ENCODE data around the gene IBTK. TPM values are rescaled to one million over a fixed set of nuclear protein-coding genes. Genes with fewer than 3 reads are reported as not detected.

Gene IBTK
- total and polyA plus RNA-seq, 2 of the 4 experiments (the other 2 are of a cell fraction) = 9.7 to 45.0 TPM

GRCh38 chr6:82273295-82273694 lies 25.8 kb upstream of the IBTK start:
- intact Hi-C loops (cut with micrococcal nuclease) = loop anchor here (5.0 kb wide), 2 partner anchors 89 to 314 kb away; partner anchors contain the start of gene TPBG
- WGBS, 2 experiments (ENCODE audit: extremely low coverage in 2 of 2, insufficient read length in 1 of 2) = no CpG with 5 or more reads among the region's 1 CpG
- no peak overlapping the region for H3K4ac ChIP-seq (ENCODE audit: low read depth, low read length)
- no peak overlapping the region for H3K4me2 ChIP-seq (ENCODE audit: low read depth, low read length)
- H3K9ac ChIP-seq (ENCODE audit: low read depth, low read length) = no peak overlapping the region
- H4K91ac ChIP-seq (ENCODE audit: insufficient read depth, low read depth, low read length) = no peak overlapping the region
- no peak overlapping the region for H2AFZ ChIP-seq (replicated peaks; ENCODE audit: low read length, poor library complexity)
- no peak overlapping the region for H3K14ac ChIP-seq (replicated peaks; ENCODE audit: low read depth, low read length)
- no peak overlapping the region for H3K18ac ChIP-seq (ENCODE audit: low read depth, low read length)
- H3K27me3 ChIP-seq (ENCODE audit: control insufficient read depth, insufficient read depth, low read length) = peaks cover 5% of the 10 kb centered on the region; the same call in 1 of the 2 replicates
- no TSS peak for BruUV-seq (replicated peaks)
- H4K8ac ChIP-seq (ENCODE audit: low read depth in 2 of 2, low read length in 2 of 2) = no peak overlapping the region
- ChIA-PET CTCF (interaction anchor here (0.7 kb wide), 1 partner anchor 13 kb away, joined by 3 read pairs; no protein-coding TSS in a partner anchor), POLR2A (ENCODE audit: unreplicated experiment) (no interaction called here)
- dilution Hi-C loops (cut with HindIII; ENCODE audit: low sequenced_read_pairs, unreplicated experiment) = no loop called here
- no peak overlapping the region for H2BK20ac ChIP-seq (ENCODE audit: low read depth, low read length)
- in situ Hi-C loops (cut with MboI; ENCODE audit: low sequenced_read_pairs) = loop anchor here (25.0 kb wide), 1 partner anchor 1239 kb away; the partner anchor contains the start of gene PRSS35
- no peak overlapping the region for H2BK5ac ChIP-seq (ENCODE audit: low read depth, low read length, poor library complexity, severe bottlenecking)
- DNase-seq (no peak), ATAC-seq (ENCODE audit: low read depth) (no peak)
- TF ChIP-seq CTCF (conservative IDR thresholded peaks at IDR 0.05; ENCODE audit: low read depth, low read length) (no peak), RFX5 (IDR thresholded peaks at IDR 0.05; ENCODE audit: low read depth, low read length) (no peak), SMC3 (IDR thresholded peaks at IDR 0.05; ENCODE audit: low read depth, low read length) (no peak), RCOR1 (IDR thresholded peaks at IDR 0.05; ENCODE audit: insufficient replicate concordance, low read length) (no peak), CHD1 (IDR thresholded peaks at IDR 0.05; ENCODE audit: low read depth, low read length) (no peak), BHLHE40 (IDR thresholded peaks at IDR 0.05; ENCODE audit: low read depth, low read length) (no peak), CEBPB (IDR thresholded peaks at IDR 0.05; ENCODE audit: low read depth, low read length) (no peak), POLR2A (IDR thresholded peaks at IDR 0.05; ENCODE audit: low read depth, low read length) (no peak)
- no peak overlapping the region for H3K56ac ChIP-seq (ENCODE audit: extremely low read depth, insufficient read depth, low read length)
- H3K27ac ChIP-seq (ENCODE audit: insufficient read depth, low read length) = no peak overlapping the region
- no peak overlapping the region for H4K5ac ChIP-seq (ENCODE audit: low read depth, low read length)
- no peaks in the 10 kb centered on the region for H3K9me3 ChIP-seq (ENCODE audit: control insufficient read depth, insufficient read depth, low read length)
- no peak overlapping the region for H2AK5ac ChIP-seq (ENCODE audit: low read depth, low read length)
- no peak overlapping the region for H2BK15ac ChIP-seq (ENCODE audit: low read depth, low read length)
- no peak overlapping the region for H3K23ac ChIP-seq (ENCODE audit: low read depth, low read length)
- H3K4me1 ChIP-seq (ENCODE audit: control insufficient read depth, insufficient read depth, low read length) = no peaks in the 10 kb centered on the region
- H2AK9ac ChIP-seq (replicated peaks; ENCODE audit: low read depth, low read length, poor library complexity) = no peak overlapping the region
- H3K9me1 ChIP-seq (ENCODE audit: insufficient read depth, low read length) = no peaks in the 10 kb centered on the region
- no peaks in the 10 kb centered on the region for H3K36me3 ChIP-seq (ENCODE audit: control insufficient read depth, insufficient read depth, low read length)
- H2BK120ac ChIP-seq (ENCODE audit: low read depth, low read length) = no peak overlapping the region
- no peaks in the 10 kb centered on the region for H3K79me1 ChIP-seq (ENCODE audit: low read depth in 1 of 2, low read length in 2 of 2)
- H3K4me3 ChIP-seq (ENCODE audit: insufficient read depth, low read depth, low read length) = no peak overlapping the region
- no peaks in the 10 kb centered on the region for H4K20me1 ChIP-seq (ENCODE audit: insufficient read depth, low read length)

Data from IMR-90 (cell line).